Posterior vena cava (tissue), 2 donors: ENCODE results near the gene EDN2. TPM values are rescaled to one million over a fixed set of nuclear protein-coding genes. Genes with fewer than 3 reads are reported as not detected.

ENCODE experiments used
- DNase-seq: peaks from one replicate; pipeline ENCODE4 v3.0.0-alpha.2; 2020; ENCODE audit warnings: low spot score
- intact Hi-C, 2 donors: fragments of 100-400 bp; cut with DNase I; formaldehyde crosslinking; loops; one replicate each; pipeline versions ENCODE4 v1.14.1 to v1.14.2; 2022 to 2023
- total RNA-seq, 2 donors: library from RNA; stranded (reverse); fragmentation: NEBNext Ultra II Directional; extraction: Animal tissue kit (Norgen Biotek cat#: 25700); gene quantifications; one replicate each; pipeline ENCODE4 v1.2.1, GENCODE V29; 2021
- donor health status: DM: yes; HTN: yes; CAD: no.
- donor health status: DM: yes; HTN: yes; CAD: no.

Gene EDN2
- total RNA-seq, 2 donors from 2014 or later, result not detected

DNA sequence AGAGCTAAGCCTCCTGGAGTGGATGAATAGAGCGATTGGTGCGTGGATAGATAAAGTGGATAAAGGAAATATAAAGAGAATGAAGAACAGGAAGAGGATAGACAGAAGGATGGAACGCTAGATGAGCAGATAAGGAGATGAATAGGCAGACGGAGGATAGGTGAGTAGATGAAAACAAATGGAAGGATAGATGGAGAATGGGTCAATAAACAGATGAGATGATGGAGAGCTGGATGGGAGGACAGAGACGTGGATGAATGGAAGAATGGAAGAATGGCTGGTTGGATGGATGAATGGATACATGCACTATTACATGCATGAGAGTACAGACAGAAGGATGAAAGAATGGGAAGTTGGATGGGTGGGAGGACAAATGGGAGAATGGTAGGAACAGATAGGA is 35.2 kb upstream of the EDN2 start:
- no peak for DNase-seq
- intact Hi-C loops, result no loop called here

DNA sequence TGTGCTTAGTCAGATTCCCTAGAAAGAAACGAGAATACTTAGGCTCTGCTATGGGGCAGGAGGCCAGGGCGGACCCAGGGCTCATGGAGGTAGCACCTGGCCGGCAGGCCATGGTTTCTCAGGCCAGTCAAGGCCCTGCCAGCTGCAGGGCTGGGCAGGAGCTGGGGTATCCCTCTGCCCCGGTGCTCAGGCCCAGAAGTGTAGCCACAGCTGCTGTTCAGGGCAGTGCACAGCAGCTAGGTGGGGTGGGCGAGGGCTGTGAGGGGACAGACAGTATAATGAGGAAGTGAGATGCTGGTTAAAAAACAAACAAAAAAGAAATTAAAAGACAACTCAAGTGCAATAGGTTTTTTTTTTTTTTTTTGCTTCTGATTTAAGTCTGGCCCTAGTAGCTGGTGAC is 34.0 kb upstream of the EDN2 start:
- intact Hi-C loops, result no loop called here
- DNase-seq, result no peak

GRCh38 chr1:41517062-41517438 is 32.6 kb upstream of the EDN2 start:
- DNase-seq, result no peak
- intact Hi-C loops, result no loop called here

DNA sequence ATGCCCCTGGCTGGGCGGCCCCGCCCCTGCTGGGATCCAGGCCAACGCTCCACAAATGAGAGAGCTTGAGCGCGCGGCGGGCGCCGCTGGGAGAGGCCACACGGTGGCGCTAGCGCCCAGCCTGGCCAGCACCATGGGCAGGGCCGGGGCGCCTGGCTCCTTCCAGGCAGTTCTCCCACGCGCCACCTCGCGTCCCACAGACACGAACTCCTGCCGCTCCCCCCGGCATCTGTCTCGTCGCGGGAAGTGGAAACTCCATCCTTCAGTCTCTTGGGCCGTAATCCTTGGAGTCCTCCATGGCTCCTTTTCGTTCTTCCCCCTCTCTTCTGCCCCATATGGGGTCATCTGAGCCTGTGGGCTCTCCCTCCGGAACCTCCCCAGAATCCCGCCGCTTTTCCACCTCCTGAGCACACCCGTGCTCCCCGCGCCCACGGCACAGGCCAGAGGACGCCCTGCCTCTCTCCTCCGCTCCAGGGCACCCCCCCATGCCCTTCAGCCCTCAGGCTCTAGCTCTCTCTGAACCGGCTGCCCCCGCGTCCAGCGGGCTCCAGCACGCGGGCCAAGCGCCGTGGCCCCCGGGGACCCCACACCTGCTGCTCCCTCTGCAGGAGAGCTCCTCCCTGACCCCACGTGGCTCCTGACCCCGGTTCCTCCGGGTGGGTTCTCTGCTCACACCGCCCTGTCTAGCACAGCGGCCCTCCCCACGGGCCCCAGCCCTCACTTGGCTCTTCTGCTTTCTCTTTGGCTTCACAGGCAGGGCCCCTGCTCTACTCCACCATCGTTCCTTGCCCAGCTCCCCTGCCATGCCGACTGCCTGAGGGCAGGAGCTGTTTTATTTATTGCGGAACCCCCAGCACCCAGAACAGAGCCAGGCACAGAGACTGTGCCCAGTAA is 31.9 kb upstream of the EDN2 start:
- peak; percentile 97 for DNase-seq

GRCh38 chr1:41515778-41516167 is 31.3 kb upstream of the EDN2 start:
- intact Hi-C loops, result no loop called here
- DNase-seq, result no peak

More for the DNA sequence above, 31.9 kb upstream of the EDN2 start:
- intact Hi-C loops, result no loop called here

DNA sequence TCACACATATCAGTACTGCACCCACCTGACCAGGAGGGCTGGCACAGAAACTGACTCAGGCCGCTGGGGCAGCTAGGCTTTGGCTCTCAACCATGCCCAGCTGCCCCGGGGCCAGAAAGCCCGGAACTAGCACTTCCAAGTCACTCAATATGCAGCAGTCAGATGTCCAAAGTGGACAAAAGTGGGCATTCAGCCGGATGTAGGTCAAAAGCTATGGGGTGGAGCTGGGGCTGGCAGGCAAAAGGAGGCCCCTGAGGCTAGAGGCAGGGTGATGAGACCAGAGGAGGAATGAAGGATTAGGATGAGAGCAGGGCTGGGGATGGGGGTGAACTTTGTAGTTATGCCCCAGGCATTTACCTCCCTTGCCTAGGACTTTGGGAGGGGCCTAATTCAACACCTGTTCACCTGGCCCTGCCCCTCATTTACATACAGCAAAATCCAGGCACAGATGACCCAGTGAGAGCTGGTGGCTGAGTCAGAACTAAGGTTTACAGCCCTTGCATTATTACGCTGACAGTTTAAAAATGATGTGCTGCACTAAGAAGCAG is 30.7 kb upstream of the EDN2 start:
- intact Hi-C loops, result no loop called here
- DNase-seq, result no peak

DNA sequence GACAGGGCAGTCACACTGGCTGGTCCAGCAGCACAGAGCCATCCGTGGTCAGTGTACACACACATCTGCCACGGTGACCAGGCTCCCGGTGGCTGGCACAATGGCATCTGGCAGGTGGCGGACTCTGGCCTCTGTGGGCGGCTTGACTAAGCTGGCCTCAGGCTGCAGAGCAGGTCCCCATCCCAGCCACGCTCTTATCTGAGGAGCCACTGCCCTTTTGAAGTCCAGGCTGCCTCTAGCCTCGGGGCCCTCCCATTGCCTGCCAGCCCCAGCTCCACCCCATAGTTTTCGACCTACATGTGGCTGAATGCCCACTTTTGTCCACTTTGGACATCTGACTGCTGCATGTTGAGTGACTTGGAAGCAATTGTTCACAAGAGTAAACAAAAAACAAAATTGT is 29.9 kb upstream of the EDN2 start:
- no peak for DNase-seq
- intact Hi-C loops, result no loop called here

DNA sequence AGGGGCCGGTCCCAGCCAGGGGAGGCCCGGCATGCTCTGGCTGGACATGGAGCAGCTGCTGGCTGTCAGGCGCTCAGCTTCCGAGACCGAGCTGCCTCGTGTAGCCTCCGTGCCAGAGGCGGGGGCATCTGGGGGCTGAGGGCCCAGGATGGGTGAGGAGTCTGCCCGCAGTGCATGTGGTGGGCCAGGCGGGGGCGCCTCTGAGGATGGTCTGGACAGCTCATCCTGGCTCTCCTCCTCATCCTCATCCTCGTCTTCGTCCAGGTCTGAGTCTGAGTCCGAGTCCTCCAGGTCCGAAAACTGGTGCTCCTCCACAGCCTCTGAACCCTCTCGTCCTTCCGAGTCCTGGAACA is 28.9 kb upstream of the EDN2 start:
- intact Hi-C loops, result no loop called here
- DNase-seq, result no peak

DNA sequence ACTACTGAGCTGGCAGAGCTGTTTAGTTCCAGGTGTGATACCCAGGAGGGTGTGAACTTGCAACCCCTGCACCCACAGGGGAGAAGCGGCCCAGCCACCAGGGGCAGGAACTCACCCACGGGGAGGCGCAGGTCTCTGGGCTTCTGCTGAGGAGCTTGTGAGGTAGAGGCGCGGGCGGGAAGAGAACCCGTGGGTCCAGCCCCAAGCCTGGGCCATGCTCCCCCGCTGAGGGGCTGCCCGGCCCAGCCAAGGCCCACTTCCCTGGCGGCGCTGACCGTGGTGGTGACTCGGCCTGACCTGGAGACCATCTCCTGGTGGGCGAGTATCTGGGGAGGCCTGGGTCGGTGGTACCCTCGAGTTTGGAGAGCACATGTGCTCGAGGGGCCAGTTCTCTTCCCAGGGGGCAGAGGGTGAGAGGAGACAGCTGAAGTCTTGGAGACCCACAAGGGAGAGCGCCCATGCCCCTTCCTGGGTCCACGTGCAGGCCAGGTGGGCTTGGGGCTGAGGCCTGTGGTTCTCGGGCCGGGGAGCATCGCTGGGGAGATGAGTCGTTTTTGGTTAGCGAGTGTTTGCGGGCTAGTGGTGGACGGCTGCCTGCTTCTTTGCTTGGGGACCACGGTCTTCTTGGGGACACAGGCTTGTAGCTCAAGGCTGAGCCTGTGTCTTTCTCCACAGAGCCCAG is 28.4 kb upstream of the EDN2 start:
- no peak for DNase-seq
- intact Hi-C loops, result no loop called here

GRCh38 chr1:41511239-41511540 is 26.7 kb upstream of the EDN2 start:
- no peak for DNase-seq
- intact Hi-C loops, result no loop called here

GRCh38 chr1:41510531-41511238 is 26.2 kb upstream of the EDN2 start:
- DNase-seq, result no peak
- intact Hi-C loops, result no loop called here

DNA sequence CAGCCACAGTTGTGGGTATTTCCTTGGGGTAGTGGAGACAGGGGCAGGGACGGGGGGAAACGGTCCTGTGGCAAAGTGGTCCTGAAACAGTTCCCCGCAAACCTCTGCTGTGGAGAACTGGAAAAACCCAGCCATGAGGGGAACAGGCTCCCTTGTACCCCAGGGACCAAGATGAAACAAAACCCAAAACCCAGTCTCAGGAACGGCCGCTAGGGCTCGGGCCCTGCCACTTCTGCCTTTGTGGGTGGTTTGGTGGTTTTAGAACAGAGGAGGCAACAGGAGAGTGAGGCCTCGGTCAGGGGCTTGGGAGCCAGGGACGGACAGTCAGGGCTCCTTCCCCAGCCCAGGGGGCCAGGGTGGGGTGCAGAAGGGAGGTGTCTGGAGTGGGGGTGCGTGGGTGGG is 24.8 kb upstream of the EDN2 start:
- intact Hi-C loops, result no loop called here
- no peak for DNase-seq

DNA sequence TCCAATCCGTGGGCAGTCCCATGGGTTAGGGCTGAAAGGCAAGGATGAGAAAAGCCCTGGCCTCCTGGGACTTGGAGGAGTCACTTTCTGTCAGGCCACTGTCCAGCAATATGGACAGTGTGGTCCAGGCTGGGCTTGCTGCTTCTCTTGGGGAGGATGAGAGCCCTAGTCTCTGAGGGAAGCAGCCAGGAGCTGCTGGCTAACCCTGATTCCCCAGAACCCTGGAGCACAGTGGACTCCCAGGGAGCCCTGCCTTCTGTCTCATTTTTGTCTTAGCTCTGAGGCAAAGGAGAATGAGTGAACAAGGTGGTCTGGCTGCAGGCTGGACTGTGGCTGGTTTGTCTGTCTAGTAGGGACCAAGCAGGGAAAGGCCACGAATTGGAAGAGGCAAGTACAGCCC is 23.8 kb upstream of the EDN2 start:
- no peak for DNase-seq
- intact Hi-C loops, result no loop called here

- no peak for DNase-seq
- intact Hi-C loops, result loop anchor here in 1 of 2 donors (1.0 kb wide), 1 partner anchor 21 kb away; no protein-coding TSS in a partner anchor
Measured at GRCh38 chr1:41507836-41508235, 23.4 kb upstream of the EDN2 start.

DNA sequence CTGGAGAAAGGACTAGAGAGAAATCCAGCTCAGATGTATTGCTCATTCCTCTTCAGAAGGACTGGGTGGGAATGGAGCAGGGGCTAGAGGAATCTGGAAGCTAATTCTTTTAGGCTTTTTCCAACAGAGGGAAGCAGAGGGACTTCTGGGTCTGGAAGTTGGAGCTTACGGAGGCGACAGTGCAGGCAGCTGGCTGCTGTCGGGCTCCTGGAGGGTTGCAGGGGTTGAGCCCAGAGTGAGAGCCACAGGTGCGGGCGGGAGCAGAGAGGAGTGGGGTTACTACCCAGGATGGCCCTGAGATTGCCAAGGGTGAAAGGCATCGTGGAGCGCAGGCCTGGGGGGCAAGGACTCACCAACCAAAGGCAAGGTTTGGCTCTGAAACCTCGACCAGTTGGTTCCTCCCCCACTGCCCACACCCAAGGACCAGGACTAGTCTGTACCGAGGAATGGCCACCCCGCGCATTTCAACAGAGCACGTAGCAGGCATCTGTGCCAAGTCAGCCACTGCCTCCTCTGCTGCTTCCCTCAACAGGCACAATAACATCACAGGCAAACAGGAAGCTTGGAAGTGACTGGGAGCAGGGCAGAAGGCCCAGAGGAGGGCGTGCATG is 22.7 kb upstream of the EDN2 start:
- no peak for DNase-seq
- intact Hi-C loops, result loop anchor here in 1 of 2 donors (1.0 kb wide), 1 partner anchor 20 kb away; no protein-coding TSS in a partner anchor

GRCh38 chr1:41504114-41505035 is 19.9 kb upstream of the EDN2 start:
- intact Hi-C loops, result no loop called here
- no peak for DNase-seq

DNA sequence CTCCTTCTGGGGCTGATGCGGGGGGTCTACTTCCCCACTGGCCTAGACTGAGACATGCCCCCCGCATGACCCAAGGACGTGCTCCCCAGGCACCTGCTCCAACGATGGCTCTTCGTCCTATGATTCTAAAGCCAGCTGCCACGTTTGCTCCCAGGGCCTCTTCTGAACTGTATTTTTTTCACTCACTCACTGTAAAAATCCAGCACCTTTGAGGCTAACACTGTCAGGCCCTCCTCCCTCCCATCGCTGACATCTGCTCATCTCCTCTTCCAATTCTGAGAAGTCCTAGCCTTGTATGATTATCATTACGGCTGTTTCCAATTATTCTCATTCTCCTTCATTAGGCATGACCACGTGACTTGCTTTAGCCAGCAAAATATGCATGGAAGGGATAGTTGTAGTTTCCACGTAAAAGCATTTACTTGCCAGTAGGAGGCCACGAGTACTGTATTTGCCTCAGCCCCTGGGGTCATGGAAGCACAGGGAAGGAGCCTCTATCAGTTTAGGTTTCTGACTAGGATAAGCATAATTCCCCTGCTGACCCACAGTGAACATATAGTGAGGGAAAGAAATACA is 19.1 kb upstream of the EDN2 start:
- intact Hi-C loops, result no loop called here
- DNase-seq, result no peak

DNA sequence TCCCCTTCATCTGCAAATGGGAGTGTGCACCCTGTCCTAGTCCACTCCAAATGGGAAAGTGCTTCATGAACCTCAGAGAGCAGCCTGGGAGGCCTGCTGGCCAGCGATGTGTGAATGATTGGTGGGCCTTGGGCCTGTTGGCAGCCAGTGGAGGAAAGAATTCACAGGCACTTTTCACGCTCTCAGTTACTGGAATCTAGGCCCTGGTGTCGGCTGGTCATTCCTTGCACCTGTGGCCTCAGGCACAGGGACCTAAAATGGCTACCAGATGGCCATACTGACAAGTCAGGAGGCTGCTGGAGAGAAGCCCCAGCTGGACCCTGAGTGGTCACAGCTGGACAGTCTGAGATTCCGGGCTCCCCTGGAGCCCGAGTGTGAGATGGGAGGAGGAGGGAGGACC is 18.4 kb upstream of the EDN2 start:
- DNase-seq, result no peak
- intact Hi-C loops, result no loop called here
